SK-N-SH (cell line): ENCODE measurements around the gene C9orf50.

Experiments
- CTCF ChIP-seq: fragments of 200-600 bp; sonication (generic); IDR thresholded peaks from 2 replicates; pipeline ENCODE4 v1.6.1; 2017; ENCODE audit warnings: antibody characterized with exemption, mild to moderate bottlenecking, moderate library complexity
- EP300 ChIP-seq, 2 experiments: IDR thresholded peaks; 2 replicates each; pipeline versions ENCODE4 v1.4.0 to v1.6.1; 2012; ENCODE audit warnings: borderline replicate concordance in 1 of 2, low read depth in 1 of 2, low read length in 1 of 2
- EZH2phosphoT487 ChIP-seq: fragments of 200-600 bp; sonication (generic); IDR thresholded peaks from 2 replicates; pipeline ENCODE4 v1.6.1; 2017; ENCODE audit warnings: low read depth, mixed run types, mild to moderate bottlenecking, antibody characterized with exemption, moderate library complexity, borderline replicate concordance
- NRF1 ChIP-seq: IDR thresholded peaks from 2 replicates; pipeline ENCODE4 v1.6.1; 2012; ENCODE audit warnings: low read depth, mild to moderate bottlenecking, low read length
- PBX3 ChIP-seq: IDR thresholded peaks from 2 replicates; pipeline ENCODE4; 2012
- REST ChIP-seq: IDR thresholded peaks from 2 replicates; pipeline ENCODE4 v1.6.1; 2012; ENCODE audit warnings: mild to moderate bottlenecking, low read depth, low read length, moderate library complexity
- SIN3A ChIP-seq: IDR thresholded peaks from 2 replicates; pipeline ENCODE4 v1.6.1; 2012; ENCODE audit warnings: low read depth, mild to moderate bottlenecking, low read length, moderate library complexity, borderline replicate concordance
- TCF12 ChIP-seq: IDR thresholded peaks from 2 replicates; pipeline ENCODE4 v1.4.0; 2012

DNA sequence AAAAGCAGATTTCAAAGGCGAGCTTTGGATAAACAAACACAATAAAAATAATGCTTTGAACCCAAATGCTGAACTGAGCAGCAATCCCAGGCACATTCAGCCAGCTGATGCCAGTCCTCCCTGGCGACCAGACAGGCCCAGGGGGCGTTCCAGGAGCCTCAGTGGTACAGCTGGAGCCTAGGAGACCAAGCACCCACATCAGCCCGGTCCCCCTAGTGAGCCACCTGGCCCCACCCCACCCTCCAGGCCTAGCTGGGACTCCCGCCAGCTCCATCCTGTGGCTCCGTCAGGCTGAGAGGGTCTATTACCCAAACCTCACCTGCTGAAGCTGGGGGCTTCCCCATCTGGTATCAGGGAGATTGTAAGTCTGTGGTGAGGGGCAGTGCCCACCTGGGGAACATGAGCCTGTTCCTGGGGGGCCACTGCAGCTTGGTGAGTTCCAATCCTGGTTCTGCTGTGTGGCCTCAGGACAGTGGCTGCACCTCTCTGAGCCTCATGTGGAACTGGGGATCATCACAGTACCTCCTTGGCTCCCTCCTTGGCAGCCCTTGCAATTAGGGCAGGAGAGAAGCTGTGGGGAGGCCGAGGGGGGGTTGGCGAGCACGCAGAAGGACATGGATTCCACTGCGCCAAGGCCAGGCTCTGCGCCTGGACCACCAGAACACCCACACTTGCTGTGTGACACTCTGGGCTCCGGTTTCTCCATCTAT lies 16.7 kb downstream of the C9orf50 start:
- TF ChIP-seq CTCF (no peak), REST (no peak), EP300 (IDR thresholded peaks at IDR 0.05; ENCODE audit: borderline replicate concordance in 1 of 2, low read depth in 1 of 2, low read length in 1 of 2) (no peak), PBX3 (no peak), SIN3A (no peak), NRF1 (no peak), EZH2phosphoT487 (no peak), TCF12 (no peak)
